BLaER1 (cell line): ENCODE data around the gene PGRMC2.

Source experiments
- H3K27ac ChIP-seq: shearing (Covaris generic); formaldehyde crosslinking; 2 replicates; pipeline ENCODE4 v1.8.1; 2022
- H3K27me3 ChIP-seq: shearing (Covaris generic); formaldehyde crosslinking; 2 replicates; pipeline ENCODE4 v1.8.1; 2022
- H3K36me3 ChIP-seq: shearing (Covaris generic); formaldehyde crosslinking; 2 replicates; pipeline ENCODE4 v1.8.1; 2022
- H3K4me1 ChIP-seq: shearing (Covaris generic); formaldehyde crosslinking; 2 replicates; pipeline ENCODE4 v1.8.1; 2022
- H3K4me2 ChIP-seq: shearing (Covaris generic); formaldehyde crosslinking; 2 replicates; pipeline ENCODE4 v1.8.1; 2022
- H3K4me3 ChIP-seq: shearing (Covaris generic); formaldehyde crosslinking; 2 replicates; pipeline ENCODE4 v1.8.1; 2022
- H3K9ac ChIP-seq: shearing (Covaris generic); formaldehyde crosslinking; 2 replicates; pipeline ENCODE4 v1.8.1; 2022
- H3K9me3 ChIP-seq: shearing (Covaris generic); formaldehyde crosslinking; 2 replicates; pipeline ENCODE4 v1.8.1; 2022
- H4K20me1 ChIP-seq: shearing (Covaris generic); formaldehyde crosslinking; 2 replicates; pipeline ENCODE4 v1.8.1; 2022
- Cebpa-rat ChIP-seq: shearing (Covaris generic); IDR thresholded peaks from 2 replicates; pipeline ENCODE4 v1.8.1; 2022

The PGRMC2 gene

GRCh38 chr4:128320656-128321055 lies 33.0 kb upstream of the PGRMC2 start:
- Histone ChIP-seq H3K4me1 (no peaks in the 10 kb centered on the region), H3K27ac (no peak overlapping the region), H3K9me3 (no peaks in the 10 kb centered on the region), H3K4me3 (no peak overlapping the region), H3K9ac (no peak overlapping the region), H3K4me2 (no peak overlapping the region), H3K27me3 (no peaks in the 10 kb centered on the region), H4K20me1 (no peaks in the 10 kb centered on the region), H3K36me3 (peaks cover 32% of the 10 kb centered on the region)
- TF ChIP-seq Cebpa-rat: no peak

- H3K9ac ChIP-seq: no peak overlapping the region
- no peaks in the 10 kb centered on the region for H3K4me1 ChIP-seq
- no peaks in the 10 kb centered on the region for H3K9me3 ChIP-seq
- no peaks in the 10 kb centered on the region for H3K27me3 ChIP-seq
- H4K20me1 ChIP-seq: no peaks in the 10 kb centered on the region
- peaks cover 8% of the 10 kb centered on the region; the same call in 1 of the 2 replicates for H3K36me3 ChIP-seq
- no peak overlapping the region for H3K4me3 ChIP-seq
- no peak overlapping the region for H3K4me2 ChIP-seq
- TF ChIP-seq Cebpa-rat: no peak
- H3K27ac ChIP-seq: no peak overlapping the region
Observed at GRCh38 chr4:128315756-128316520, 28.3 kb upstream of the PGRMC2 start.

- H3K27ac ChIP-seq: no peak overlapping the region
- H4K20me1 ChIP-seq: no peaks in the 10 kb centered on the region
- H3K36me3 ChIP-seq: peaks cover 20% of the 10 kb centered on the region
- no peak overlapping the region for H3K4me3 ChIP-seq
- H3K4me1 ChIP-seq: no peaks in the 10 kb centered on the region
- TF ChIP-seq Cebpa-rat: no peak
- no peak overlapping the region for H3K4me2 ChIP-seq
- H3K27me3 ChIP-seq: no peaks in the 10 kb centered on the region
- no peak overlapping the region for H3K9ac ChIP-seq
- H3K9me3 ChIP-seq: no peaks in the 10 kb centered on the region
Observed at GRCh38 chr4:128311659-128312403, 24.2 kb upstream of the PGRMC2 start.

GRCh38 chr4:128310266-128310697 lies 22.7 kb upstream of the PGRMC2 start:
- H3K4me1 ChIP-seq: no peaks in the 10 kb centered on the region
- no peak overlapping the region for H3K27ac ChIP-seq
- H4K20me1 ChIP-seq: no peaks in the 10 kb centered on the region
- H3K9me3 ChIP-seq: no peaks in the 10 kb centered on the region
- no peaks in the 10 kb centered on the region for H3K27me3 ChIP-seq
- TF ChIP-seq Cebpa-rat: no peak
- no peak overlapping the region for H3K4me3 ChIP-seq
- no peak overlapping the region for H3K9ac ChIP-seq
- no peak overlapping the region for H3K4me2 ChIP-seq
- peaks cover 14% of the 10 kb centered on the region for H3K36me3 ChIP-seq

- Histone ChIP-seq H3K27ac (no peak overlapping the region), H3K9me3 (no peaks in the 10 kb centered on the region), H3K36me3 (peaks cover 19% of the 10 kb centered on the region), H3K4me3 (no peak overlapping the region), H3K9ac (no peak overlapping the region), H3K4me1 (no peaks in the 10 kb centered on the region), H4K20me1 (no peaks in the 10 kb centered on the region), H3K4me2 (no peak overlapping the region), H3K27me3 (no peaks in the 10 kb centered on the region)
- TF ChIP-seq Cebpa-rat: no peak
Observed at GRCh38 chr4:128309585-128309984, 22.0 kb upstream of the PGRMC2 start.

- H3K27ac ChIP-seq: no peak overlapping the region
- no peak overlapping the region for H3K4me3 ChIP-seq
- no peaks in the 10 kb centered on the region for H4K20me1 ChIP-seq
- peaks cover 19% of the 10 kb centered on the region for H3K36me3 ChIP-seq
- H3K27me3 ChIP-seq: no peaks in the 10 kb centered on the region
- no peak for TF ChIP-seq Cebpa-rat
- no peak overlapping the region for H3K9ac ChIP-seq
- H3K4me1 ChIP-seq: no peaks in the 10 kb centered on the region
- no peak overlapping the region for H3K4me2 ChIP-seq
- H3K9me3 ChIP-seq: no peaks in the 10 kb centered on the region
Observed at GRCh38 chr4:128308986-128309385, 21.4 kb upstream of the PGRMC2 start.

- Histone ChIP-seq H3K9ac (no peak overlapping the region), H3K4me2 (no peak overlapping the region), H3K9me3 (no peaks in the 10 kb centered on the region), H3K27me3 (no peaks in the 10 kb centered on the region), H3K4me1 (no peaks in the 10 kb centered on the region), H3K36me3 (peaks cover 26% of the 10 kb centered on the region), H3K27ac (no peak overlapping the region), H3K4me3 (no peak overlapping the region), H4K20me1 (no peaks in the 10 kb centered on the region)
- no peak for TF ChIP-seq Cebpa-rat
Observed at GRCh38 chr4:128307123-128307571, 19.5 kb upstream of the PGRMC2 start.

- no peak for TF ChIP-seq Cebpa-rat
- no peak overlapping the region for H3K9ac ChIP-seq
- H4K20me1 ChIP-seq: no peaks in the 10 kb centered on the region
- H3K36me3 ChIP-seq: peaks cover 33% of the 10 kb centered on the region
- H3K27ac ChIP-seq: no peak overlapping the region
- H3K4me3 ChIP-seq: no peak overlapping the region
- no peaks in the 10 kb centered on the region for H3K4me1 ChIP-seq
- H3K9me3 ChIP-seq: no peaks in the 10 kb centered on the region
- no peak overlapping the region for H3K4me2 ChIP-seq
- no peaks in the 10 kb centered on the region for H3K27me3 ChIP-seq
Observed at GRCh38 chr4:128305942-128306341, 18.3 kb upstream of the PGRMC2 start.

GRCh38 chr4:128303986-128304385 lies 16.4 kb upstream of the PGRMC2 start:
- TF ChIP-seq Cebpa-rat: no peak
- Histone ChIP-seq H3K4me1 (no peaks in the 10 kb centered on the region), H3K4me3 (no peak overlapping the region), H3K27me3 (no peaks in the 10 kb centered on the region), H4K20me1 (no peaks in the 10 kb centered on the region), H3K36me3 (peaks cover 30% of the 10 kb centered on the region), H3K9ac (no peak overlapping the region), H3K4me2 (no peak overlapping the region), H3K9me3 (no peaks in the 10 kb centered on the region), H3K27ac (no peak overlapping the region)

GRCh38 chr4:128303405-128303785 lies 15.8 kb upstream of the PGRMC2 start:
- Histone ChIP-seq H3K27me3 (no peaks in the 10 kb centered on the region), H4K20me1 (no peaks in the 10 kb centered on the region), H3K4me2 (no peak overlapping the region), H3K4me3 (no peak overlapping the region), H3K36me3 (peaks cover 25% of the 10 kb centered on the region), H3K9ac (no peak overlapping the region), H3K9me3 (no peaks in the 10 kb centered on the region), H3K4me1 (no peaks in the 10 kb centered on the region), H3K27ac (no peak overlapping the region)
- TF ChIP-seq Cebpa-rat: no peak
